Activated gamma-delta T cell treated with anti-CD3 and anti-CD28 coated beads, Interleukin-2, amount 50 U/mL, for 16 hours (primary cell): ENCODE data around the gene THAP4.
"Not testable (repeated sequence)": the region's sequence is repeated elsewhere in the genome, so short reads cannot be mapped to it uniquely, and the experiment has no call there.

ENCODE experiments used
- DNase-seq: peaks from one replicate; pipeline ENCODE4 v3.0.0-alpha.2; 2020; ENCODE audit warnings: low read depth

The THAP4 gene

DNA sequence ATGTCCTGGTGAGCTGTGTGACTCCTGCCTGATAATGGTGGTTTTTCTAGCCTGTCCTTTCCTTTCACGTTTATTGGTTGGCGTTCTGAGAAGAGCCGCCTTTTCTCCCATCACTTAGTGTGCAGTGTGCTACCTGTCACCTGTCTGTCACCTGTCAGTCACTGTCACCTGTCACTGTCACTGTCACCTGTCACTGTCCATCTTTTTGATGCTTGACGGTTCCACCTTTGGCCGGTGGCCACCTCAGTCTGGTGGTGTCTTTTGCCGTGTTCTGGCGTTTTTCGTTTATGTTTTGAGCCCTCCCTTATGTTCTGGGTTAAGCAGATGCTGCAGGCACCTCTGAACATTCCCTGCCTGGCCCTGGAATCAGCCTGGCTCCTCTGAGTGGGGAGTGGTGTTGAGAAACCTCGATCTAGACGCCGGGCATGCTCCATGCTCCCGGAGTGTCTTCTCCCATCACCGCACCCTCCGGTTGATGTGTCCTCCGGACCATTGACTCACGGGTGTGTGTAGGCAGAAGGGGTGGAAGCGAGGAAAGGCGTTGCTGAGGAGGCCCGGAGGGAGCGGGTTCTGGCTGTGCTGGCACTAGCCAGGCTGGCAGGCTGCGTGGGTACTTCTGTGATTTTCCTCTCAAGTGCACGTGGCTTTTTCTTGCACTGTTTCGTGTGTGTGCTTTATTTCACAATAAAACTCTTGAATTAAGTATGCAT lies 28.9 kb upstream of the THAP4 start:
- no peak for DNase-seq

DNA sequence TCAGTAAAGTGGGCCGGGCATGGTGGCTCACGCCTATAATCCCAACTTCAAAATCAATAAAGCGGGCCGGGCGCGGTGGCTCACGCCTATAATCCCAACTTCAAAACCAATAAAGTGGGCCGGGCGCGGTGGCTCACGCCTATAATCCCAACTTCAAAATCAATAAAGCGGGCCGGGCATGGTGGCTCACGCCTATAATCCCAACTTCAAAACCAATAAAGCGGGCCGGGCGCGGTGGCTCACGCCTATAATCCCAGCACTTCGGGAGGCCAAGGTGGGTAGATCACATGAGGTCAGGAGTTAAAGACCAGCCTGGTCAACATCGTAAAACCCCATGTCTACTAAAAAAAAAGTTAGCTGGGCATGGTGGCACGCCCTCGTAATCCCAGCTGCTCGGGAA lies 25.8 kb upstream of the THAP4 start:
- not testable (repeated sequence) for DNase-seq

DNA sequence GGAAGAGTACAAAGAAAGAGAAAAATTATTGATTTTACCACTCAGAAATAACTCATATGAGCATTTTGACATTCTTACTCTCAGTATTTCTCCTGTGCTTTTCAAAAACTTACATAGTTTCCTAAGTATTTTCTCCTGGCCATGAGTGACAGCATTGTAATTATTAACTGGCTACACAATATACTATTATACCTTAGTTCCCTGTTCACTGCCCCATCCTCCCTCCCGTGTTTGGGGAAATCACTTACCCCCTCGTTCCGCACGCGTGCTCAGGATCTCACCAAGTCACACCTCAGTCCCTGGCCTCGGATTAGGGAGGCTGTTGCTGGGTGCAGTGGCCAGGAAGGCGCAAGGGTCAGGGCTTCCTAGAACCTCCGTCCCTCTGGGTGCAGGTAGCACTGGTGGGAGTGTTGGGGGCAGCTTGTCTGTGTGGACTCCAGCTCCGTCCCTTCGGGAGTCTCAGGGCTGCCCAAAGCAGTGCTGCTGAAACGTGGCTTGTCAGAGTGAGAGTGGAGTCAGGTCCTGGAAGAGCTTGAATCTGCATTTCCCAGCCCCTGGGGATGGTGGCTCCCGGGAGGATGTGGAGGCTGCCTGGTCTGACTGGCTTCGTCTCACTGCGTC lies 23.7 kb upstream of the THAP4 start:
- DNase-seq, result no peak

DNA sequence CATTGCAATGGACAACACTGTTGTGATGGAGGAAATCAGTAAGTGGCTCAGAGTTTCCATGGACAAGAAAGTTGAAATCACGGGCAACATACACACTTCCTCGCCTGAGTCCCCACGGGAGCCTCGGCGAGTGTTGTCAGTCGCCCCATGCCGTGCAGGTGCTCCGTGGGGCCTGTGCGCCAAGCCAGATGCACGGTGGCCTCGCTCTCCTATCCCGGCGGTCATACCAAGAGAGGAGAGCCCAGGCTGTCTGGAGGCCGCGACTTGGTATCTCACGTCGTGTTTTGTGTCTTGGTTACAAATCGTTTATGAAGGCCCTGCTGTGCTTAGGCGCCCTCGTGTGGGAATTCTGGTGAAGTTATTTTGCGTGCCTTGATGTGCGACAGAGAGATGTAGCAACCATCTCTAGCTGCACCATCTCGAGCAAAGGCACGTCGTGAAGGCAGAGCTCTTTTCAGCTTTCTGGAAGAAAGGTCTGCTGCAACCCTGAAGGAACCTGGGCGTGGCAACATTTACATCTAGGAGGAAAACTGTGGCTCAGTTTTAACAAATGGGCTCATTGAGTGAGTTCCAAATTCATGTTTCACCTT lies 22.3 kb upstream of the THAP4 start:
- no peak for DNase-seq

DNA sequence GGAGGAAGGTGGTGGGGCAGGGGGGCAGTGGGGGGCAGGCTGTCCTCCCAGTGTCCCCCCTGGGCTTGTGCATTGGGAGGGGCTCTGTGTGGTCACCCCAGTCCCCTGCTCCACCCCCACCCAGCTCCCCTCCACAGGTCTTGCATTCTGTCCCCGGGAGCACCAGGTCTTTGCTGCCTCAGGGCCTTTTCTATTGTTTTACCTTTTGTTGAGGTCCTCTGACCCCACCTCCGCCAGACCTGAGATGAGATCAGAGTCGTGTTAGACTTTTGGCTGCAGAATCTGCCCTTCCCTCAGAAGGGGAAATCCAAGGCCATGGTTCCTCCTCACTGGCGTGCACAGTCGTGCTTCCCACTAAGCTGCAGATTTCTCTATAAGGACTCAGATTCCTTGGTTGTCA lies 21.3 kb upstream of the THAP4 start:
- DNase-seq, result no peak

DNA sequence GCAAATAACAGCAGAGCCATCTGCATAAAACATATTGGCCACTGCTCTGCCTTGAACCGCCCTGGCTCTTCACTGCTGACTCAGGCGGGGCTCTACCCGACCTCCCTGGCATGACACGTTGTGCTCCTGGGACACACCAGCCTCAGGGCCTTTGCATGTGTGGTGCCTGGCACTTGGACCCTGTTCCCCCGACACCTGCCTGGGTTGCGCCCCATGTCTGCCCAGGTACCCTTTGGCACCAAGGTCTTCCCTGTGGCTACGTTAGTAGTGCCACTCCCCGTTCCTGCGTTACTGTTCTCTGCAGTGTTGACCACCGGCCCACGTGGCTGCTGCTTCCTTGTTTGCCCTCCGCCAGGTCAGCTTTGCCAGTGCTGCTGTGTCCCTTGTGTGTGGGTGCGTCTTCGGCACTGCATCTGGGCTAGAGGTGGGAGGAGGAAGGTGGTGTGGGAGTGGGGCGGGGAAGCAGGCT lies 20.9 kb upstream of the THAP4 start:
- no peak for DNase-seq

DNA sequence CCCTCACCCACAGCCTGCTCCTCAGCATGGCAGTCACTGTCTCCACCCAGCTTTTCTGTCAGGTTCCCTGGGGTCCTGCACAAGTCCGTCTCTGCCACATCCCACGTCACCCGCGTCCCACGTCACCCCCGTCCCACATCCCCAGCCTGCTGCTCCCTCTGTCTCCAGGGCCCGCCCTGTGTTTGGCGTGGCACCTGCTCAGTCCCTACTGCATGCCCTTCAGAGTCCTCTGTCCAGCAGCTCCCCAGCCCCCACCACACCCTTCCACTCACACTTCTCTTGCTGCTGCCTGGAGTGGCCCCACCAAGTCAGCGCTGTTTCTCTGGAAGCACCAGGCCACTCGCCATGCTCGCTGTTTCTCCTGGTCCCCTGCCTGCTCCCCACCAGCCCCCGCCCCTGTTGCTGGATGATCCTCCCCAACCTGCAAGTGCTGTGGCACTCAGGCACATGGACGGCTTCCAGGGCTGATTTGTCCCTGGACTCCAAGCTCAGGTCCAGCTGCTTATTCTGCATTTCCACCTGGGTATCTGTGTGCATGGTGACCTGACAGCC lies 19.3 kb upstream of the THAP4 start:
- no peak for DNase-seq

DNA sequence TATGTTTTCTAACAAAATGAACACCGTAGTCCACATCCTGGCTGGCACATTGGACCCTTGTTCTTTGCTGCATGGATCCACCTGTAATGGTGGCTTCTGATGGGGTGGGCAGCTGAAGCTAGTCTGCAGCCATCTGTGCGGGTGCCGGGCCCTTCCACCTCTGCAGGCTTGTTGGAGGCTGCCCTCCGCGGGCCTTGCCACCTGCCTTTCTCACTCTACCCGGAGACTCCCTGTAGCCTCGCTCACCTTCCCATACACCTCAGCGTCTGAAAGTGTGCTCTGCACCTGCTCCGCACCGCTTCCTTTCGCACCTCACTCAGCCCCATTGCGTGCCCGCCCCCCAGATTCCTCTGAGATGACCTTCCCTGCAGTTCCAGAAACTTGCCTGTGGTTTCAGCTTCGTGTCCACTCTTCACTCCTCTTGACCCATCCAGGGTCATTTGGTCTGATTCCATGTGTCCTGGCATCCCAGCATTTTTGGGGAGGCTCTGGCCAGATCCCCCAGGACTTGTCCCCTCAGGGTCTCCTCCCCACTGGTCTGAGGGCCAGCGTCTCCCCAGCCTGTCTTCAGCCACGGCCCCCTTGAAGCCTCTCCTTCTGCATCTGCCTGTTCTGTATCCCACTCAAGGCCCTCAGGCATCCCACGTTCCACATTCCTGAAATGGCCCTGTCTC lies 18.7 kb upstream of the THAP4 start:
- no peak for DNase-seq

DNA sequence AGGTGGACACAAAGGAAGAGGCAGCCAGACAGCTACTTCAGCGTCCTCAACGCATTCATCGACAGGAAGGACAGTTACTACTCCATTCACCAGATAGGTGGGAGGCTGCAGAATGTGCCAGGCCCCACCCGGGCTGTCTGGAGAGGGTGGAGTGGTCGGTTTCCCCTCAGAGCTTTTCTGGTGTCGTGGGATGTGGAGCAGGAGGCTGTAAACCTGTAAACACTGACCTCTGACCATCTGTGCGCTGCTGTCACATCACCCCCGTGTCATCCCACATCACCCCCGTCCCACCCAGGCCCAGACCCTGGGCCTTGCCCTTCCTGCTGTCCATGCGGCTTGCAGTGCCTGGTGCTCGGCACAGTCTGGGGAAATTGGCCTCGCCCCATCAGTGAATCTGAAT lies 17.6 kb upstream of the THAP4 start:
- DNase-seq, result no peak

DNA sequence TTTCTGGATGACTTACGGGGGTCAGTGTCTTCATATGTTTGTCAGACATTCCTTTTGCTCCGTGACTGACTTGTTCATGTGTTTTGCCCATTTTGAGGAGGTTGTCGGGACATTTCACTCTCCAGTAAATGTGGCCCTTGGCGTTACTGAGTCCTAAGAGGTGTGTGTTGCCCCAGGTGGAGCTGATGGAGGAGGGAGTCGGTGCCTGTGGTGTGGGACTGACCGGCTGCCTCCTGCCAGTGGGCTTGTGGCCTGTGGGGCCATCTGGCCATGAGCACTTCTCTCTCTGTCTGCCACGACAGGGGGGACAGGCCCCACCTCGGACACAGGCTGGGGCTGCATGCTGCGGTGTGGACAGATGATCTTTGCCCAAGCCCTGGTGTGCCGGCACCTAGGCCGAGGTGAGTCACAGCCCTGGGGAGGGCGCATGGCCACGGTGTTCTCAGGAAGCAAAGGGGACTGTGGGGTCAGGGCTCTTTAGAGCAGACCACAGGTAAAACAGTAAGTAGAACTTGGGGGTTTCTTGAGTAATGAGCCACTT lies 16.3 kb upstream of the THAP4 start:
- no peak for DNase-seq

DNA sequence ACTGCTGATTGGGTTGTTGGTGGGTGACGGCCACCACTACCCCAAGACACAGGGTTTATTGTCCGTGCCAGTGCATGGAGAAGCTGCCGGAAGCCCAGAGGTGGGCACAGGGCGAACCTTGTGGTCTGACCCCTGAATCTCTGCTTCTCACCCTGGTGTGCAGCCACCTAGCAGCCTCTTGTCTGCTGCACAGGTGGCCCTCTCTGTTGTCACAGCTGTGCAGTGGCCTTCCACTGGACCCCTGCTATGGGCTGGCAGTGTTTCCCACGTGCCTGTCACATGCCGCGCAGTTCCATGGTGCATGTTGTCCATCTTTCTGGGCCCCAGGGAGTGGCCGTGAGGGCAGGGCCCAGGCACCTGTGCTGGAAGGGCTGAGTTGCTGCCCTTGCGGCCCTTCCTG lies 15.8 kb upstream of the THAP4 start:
- DNase-seq, result no peak

DNA sequence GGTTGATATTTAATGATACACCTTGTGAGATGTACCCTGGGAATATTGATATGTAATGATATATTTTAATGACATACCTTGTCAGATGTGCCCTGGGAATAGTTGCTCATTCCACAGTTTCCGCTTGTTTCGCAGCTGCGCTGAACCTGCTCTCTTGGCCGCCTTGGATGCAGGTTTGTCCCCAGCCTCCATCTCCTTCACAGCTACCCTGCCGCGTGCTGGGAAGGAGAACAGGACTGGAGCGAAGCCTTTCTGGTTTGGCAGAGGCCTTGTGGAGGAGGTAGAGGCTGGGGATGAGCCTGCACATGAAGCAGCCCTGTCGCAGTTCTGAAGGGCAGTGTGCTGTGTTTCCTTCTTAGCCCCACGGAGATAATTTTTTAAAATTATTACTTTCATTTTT lies 15.2 kb upstream of the THAP4 start:
- DNase-seq, result no peak

DNA sequence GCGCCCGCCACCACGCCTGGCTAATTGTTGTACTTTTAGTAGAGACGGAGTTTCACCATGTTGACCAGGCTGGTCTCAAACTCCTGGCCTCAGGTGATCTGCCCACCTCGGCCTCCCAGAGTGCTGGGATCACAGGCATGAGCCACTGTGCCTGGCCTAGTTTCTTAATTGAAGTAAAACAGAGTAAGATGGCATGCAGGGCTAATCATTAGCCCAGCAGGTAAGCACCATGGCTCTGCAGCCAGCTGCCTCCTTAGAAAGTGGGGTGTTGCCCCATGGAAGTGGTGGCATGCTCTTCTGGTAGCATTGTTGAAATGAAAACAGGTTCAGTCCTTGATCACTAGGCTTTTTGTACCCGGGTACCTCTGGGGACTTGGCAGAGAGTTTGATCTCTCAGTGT lies 13.0 kb upstream of the THAP4 start:
- DNase-seq, result no peak

DNA sequence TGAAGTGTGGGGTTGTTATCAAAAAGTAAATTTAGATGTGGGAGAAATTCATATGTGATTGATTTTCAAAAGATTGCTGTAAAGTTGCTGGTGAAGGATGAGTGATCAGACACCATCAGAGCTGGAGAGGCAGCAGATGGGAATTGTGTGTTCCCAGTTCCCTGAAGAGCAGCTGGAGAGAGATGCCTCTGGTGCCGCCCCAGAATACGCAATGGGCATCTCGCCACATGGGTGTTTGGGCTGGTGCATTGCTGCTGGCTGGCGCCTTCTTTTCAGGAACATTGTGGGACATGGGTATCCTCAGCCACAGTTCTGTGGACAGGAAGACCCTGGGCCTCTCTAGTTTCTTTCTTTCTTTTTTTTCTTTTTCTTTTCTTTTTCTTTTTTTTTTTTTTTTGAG lies 12.4 kb upstream of the THAP4 start:
- no peak for DNase-seq

DNA sequence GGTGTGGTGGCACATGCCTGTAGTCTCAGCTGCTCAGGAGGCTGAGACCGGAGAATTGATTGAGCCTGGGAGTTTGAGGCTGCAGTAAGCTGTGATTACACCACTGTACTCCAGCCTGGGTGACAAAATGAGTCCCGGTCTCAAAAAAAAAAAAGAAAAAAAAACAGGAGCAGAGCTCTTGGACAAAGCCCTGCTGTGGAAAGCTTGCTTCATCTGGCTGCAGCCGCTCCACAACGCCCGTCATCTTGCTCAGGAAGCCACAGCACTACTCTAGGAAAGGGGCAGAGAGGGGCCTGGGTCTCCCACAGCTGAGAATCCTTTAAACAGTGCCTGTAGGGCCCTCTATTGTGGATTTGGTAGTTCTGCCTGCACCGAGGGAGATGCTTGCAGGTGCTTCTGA lies 11.5 kb upstream of the THAP4 start:
- no peak for DNase-seq

DNA sequence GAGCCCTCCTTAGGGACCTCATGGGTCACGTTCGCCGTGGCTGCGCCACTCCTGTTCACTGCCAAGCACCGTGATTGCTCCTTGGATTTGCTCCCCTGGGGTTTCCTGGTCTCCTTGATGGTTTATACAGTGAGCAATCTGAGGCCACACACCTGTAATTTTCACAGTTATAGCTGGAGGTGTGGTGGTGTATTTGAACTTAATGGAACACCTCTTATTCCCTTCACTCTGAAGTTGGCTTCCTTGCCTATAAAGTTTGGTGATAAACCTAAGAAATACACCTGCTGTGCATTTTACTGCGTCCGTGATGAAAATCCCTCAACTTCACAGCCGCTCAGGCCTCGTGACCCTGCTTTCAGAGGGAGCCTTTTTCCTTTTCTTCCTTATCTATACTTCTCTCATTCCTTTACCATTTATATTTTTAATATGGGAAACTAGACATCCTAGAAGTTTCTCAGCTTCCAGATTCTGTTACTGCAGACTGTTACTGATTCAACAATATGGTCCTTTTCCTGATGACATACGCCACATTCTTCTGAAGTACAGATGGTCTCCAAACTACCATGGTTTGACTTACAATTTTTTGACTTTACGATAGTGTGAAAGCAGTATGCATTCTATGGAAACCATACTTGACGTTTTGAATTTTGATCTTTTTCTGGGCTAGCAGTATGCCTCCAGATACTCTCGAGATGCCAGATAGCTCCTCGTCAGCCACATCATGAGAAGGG lies 9.1 kb upstream of the THAP4 start:
- DNase-seq, result no peak

DNA sequence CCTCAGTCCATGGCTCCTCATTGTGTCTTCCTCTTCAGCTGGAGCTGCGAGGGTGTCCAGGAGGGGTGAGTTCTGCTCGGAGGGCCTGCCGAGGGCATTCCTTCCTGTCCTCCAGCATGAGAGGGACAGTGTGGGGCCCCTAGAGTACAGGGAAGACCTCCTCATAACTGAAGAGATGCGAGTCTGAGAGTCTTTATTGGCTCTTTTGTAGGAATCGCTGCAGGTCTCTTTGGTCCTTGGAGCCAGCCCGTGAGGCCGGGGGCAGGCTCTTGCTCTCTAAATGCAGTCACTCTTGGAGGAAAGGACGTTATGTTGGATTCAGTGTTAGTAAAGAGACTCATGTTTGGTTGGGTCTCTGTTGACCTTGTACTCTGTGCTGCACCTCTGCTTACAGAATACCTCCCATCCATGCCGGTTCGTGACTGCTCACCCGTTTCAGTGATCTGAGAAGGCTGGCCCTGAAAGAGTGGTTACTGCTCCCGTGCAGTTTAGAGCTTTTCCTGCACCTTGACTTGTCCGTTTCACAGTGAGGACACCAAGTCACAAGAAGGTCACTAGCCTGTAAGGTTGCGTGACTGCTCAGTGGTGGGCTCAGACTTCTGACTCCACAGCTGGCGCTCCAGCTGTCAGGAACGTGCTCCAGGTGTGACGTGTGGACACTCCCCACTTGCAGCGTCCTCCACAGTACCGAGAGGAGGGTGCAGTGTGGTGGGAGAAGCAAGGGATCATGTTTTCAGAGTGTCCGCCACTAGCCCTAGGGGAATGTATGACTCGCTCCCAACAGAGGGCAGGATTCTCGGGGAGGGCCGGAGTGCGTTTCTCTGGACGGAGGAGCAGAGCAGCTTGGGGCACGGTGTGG lies 8.3 kb upstream of the THAP4 start:
- no peak for DNase-seq

DNA sequence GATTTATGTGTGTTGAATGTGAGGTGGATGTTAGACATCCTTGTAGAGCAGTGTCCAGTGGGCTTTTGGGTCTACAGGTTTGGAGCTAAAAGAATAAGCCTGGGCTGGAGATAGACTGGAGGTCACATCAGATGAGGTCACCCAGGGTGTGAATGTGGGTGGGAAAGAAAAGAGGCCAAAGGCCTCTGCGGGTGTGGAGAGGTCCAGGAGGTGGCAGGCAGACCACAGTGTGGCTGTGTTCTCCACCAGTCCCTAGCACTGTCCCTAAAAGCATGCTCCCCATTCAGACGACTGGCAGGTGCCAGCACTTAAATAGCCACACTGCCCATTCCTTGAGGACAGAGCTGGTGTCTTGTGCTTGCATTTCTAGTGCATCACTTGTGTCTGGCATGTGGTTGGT lies 4.7 kb upstream of the THAP4 start:
- no peak for DNase-seq

DNA sequence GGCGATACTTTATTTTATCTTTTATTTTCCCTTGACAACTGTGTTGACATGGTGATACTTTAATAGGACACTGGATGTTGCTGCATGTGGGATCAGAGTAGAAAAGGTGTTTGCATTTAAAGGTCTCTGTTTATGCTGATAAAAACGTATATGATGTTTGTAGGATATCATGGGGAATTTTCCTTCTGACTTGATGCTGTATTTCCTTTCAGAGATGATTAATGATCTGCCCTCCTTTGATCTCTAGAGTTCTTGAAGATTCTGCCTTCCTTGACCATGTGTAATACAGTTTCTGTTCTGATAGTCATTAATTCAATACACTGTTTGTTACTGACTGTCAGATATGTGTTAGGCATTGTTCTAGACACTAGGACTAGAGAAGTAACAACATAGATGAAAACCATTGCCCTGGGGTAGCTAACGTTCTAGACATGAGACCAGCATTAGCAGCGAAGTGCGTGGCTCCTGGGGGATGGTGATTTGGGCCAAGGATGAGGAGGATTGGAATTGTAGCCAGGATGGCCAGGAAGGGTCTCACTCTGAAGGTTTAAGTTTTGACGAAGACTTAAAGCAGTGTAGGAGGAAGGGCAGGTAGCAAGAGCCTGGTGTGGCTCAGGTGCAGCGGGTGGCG lies 3.3 kb upstream of the THAP4 start:
- DNase-seq, result no peak

DNA sequence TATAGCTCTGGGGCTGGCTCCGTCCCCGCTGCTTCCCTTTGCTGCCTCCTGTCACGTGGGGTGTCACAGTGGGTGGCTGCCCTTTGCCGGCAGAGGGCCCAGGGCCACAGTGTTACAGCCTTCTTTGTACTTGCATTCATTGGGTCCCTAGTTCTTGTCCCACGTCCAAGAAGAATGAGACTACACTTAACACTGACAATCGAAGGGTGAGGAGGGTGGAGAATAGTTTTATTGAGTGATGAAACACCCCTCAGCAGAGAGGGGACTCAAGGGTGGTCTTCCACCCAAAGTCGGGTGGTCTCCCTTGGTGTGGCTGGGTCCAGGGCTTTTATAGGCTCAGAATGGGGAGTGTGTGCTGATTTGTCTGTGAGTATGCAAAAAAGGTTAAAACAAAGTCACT lies 2.4 kb upstream of the THAP4 start:
- no peak for DNase-seq
